GM12873 (cell line): Measurements from ENCODE around the gene CUX1.

Experiments
- TF ChIP-seq, protein P1 (sequence below): IDR thresholded peaks from 2 replicates; pipeline ENCODE4 v1.5.1; 2012; ENCODE audit warnings: low read depth, mild to moderate bottlenecking, moderate library complexity, low read length, control low read depth; ENCODE audit not compliant: insufficient read depth; ENCODE audit errors: missing control alignments

The CUX1 gene

DNA sequence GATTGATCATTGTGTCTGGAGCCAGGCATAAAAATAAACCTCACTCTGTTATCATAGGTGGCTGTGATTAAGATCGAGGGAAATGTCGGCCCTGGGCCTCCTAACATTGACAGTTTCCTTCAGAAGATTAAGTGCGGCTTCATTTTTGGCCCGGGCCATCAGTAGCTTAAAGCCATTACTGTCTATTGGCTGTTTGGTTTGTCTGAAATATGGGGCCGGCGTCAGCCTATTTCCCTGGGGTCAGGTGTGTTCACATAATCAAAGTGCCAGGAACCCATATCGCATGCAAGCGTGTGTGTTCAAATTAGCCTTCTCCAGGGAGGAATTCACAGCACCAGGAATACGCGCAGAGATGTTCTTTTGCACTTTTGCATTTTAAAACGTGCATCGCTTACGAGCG is 114.7 kb downstream of the CUX1 start:
- TF ChIP-seq, protein P1, sequence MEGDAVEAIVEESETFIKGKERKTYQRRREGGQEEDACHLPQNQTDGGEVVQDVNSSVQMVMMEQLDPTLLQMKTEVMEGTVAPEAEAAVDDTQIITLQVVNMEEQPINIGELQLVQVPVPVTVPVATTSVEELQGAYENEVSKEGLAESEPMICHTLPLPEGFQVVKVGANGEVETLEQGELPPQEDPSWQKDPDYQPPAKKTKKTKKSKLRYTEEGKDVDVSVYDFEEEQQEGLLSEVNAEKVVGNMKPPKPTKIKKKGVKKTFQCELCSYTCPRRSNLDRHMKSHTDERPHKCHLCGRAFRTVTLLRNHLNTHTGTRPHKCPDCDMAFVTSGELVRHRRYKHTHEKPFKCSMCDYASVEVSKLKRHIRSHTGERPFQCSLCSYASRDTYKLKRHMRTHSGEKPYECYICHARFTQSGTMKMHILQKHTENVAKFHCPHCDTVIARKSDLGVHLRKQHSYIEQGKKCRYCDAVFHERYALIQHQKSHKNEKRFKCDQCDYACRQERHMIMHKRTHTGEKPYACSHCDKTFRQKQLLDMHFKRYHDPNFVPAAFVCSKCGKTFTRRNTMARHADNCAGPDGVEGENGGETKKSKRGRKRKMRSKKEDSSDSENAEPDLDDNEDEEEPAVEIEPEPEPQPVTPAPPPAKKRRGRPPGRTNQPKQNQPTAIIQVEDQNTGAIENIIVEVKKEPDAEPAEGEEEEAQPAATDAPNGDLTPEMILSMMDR, result no peak

DNA sequence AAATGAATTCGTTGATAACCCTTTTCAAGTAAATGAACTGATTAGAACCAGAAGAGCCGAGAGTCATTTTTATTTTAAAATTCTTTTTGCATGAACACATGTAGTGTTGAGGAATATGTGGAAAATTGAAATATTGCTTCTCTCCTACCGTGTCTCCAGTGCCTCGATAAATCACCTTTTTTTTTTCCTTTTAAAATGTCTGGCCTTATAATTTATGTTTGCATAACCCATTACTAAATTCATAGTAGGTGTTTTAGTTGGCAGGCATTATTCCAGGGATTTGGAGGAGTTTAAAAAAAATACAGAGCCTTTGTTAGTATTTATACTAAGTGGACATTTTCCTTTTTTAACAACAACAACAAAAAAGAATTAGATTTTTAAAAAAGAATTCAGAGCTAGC is 115.6 kb downstream of the CUX1 start:
- TF ChIP-seq, protein P1, result no peak

DNA sequence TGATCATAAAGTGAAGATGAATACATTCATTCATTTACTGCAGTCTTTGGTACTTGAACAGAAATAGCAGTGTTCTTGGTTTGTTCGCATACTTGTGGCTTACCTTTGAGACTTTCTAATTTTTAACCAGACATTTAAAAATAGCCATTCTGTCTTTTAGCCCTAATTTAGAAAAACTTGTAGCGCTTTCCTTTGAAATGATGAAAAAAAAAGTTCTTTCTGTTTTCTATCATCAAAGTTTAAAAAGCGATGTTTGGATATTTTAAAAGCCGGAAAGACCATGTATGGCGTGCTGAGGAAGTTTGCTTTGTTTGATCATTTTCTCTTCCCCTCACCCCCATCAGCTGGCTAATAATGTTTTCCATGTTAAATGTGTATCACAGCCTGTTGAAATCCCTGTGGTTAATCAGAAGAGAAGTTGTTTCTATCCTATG is 116.3 kb downstream of the CUX1 start:
- TF ChIP-seq, protein P1, result no peak

DNA sequence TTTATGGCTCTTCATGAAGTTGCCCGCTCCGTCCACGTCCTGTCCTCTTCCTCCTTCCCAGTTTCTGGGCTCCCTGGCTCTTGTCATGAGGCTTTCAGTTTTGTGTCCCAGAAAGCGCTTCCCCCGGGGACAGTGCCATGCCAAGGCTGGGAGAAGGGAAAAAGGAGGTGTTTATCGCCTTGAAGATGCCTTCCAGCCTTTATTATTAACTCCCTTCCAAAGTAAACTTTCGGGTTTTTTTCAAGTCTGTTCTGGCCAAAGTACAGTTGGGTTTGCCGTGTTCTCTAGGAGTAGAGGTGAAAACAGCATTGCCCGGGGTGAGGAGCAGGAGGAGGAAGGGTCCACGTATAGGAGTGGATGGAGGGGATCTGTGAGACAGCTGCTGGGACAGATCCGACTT is 117.2 kb downstream of the CUX1 start:
- TF ChIP-seq, protein P1, result no peak

DNA sequence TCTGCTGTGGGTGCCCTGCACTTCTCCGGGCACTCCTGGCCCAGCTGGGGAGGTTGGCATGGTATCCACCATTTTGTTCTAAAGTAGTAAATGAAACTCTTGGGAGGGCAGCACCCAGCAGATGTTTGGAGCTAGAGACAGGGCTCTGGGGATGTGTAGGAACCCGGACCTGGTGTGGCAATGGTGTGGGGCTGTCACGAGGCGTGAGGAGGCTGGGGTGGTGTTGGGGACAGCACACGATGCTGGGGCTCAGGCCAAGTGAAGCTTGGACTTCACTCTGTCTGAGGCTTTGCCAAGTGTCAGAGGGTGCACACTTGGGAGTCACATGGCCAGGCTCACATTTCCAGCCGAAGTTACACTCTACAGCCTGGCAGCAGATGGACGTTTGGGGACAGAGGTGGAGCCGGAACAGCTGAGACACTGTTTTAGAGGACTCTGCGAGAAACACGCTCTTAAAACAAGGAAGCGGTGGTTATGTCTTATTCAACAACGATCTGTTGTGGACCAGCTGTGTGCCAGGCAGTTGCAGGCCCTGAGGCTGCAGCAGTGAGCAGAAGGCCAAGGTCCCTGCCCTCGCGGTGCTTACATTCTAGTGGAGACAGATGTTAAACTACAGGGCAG is 118.2 kb downstream of the CUX1 start:
- TF ChIP-seq, protein P1, result no peak

DNA sequence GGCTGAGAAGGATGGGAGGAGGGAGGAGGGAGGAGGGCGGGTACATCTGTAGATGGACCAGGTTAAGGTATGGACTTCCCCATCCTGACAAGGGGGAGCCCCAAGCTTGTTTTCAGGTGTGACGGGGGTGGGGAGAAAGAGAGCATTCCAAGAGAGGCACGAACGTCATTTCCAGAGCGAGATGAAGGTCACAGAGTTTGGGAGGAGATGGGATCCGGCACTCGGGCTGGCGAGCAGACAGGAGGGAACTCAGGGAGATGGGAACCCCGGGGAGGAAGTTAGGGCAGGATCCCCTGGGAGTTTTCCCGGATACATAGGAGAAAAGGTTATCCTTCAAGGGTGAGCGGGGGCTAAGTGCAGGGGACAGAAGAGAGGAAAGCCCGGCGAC is 118.8 kb downstream of the CUX1 start:
- TF ChIP-seq, protein P1, result no peak

DNA sequence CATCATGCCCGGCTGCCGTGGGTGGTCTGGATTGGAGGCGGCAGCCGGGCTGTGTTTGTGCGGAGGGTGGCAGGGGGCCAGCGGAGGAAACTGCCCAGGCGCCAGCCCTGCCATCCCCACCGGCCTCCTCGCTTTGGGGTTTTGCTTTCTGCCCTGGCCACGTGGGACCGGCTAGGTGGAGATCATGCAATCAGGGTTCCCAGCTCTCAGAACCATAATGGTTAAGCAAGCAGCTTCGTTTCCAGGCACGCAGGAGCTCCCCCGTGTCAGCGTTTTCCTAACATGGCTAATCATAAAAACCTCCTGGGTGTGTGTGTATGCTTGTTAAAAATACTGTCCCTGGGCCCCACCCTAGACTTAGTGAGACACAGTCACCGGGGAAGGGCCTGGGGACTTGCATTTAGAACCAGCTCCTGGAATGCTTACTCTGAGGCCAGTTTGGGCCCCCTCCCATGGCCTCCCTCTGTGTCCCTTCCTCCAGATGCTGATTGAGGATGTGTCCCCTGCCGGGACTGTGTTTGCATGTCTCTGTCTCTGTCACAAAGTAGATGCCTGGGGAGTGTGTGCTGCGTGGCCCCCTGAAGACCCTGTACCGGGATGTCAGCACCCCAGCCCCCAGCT is 119.3 kb downstream of the CUX1 start:
- TF ChIP-seq, protein P1, result no peak
